Ovary (tissue), 9 donors: ENCODE data around the gene DNTT. TPM values are rescaled to one million over a fixed set of nuclear protein-coding genes. Genes with fewer than 3 reads are reported as not detected.

Experiments
- DNase-seq, 5 donors: peaks; one replicate each; pipeline ENCODE4 v3.0.0-alpha.2; 2019 to 2020
- H3K27ac ChIP-seq, 2 donors: fragments of 200-600 bp; one replicate each; pipeline versions ENCODE4 v1.5.1 to v1.8.0; 2019 to 2022
- H3K27me3 ChIP-seq: fragments of 200-600 bp; one replicate; pipeline ENCODE4 v1.8.0; 2022
- H3K36me3 ChIP-seq: fragments of 200-600 bp; sonication (generic); one replicate; pipeline ENCODE4 v1.5.1; 2019
- H3K4me1 ChIP-seq: one replicate; pipeline ENCODE4 v1.8.1; 2013; ENCODE audit warnings: mild to moderate bottlenecking, moderate library complexity; ENCODE audit not compliant: insufficient read depth
- H3K4me3 ChIP-seq: fragments of 200-600 bp; sonication (generic); one replicate; pipeline ENCODE4 v1.5.1; 2017
- H3K9me3 ChIP-seq, 2 donors: fragments of 200-600 bp in 1 of 2; sonication (generic) in 1 of 2; one replicate each; pipeline versions ENCODE4 v1.5.1 to v1.8.1; 2013 to 2019; ENCODE audit warnings: mild to moderate bottlenecking in 1 of 2, moderate library complexity in 1 of 2
- EP300 ChIP-seq: sonication (generic); formaldehyde crosslinking; IDR thresholded peaks from one replicate; pipeline ENCODE4 v1.6.1; 2017; ENCODE audit warnings: antibody characterized with exemption
- POLR2A ChIP-seq: fragments of 450-650 bp; IDR thresholded peaks from one replicate; pipeline ENCODE4 v1.6.1; 2017; ENCODE audit warnings: antibody characterized with exemption, mild to moderate bottlenecking, moderate library complexity
- WGBS, 3 donors: extraction: QIAGEN DNeasy Blood & Tissue Kit in 1 of 3; methylation state at CpG; one replicate each; pipeline versions ENCODE4 v1.1.5 to v1.1.7; 2013 to 2017; 5-methylcytosine and 5-hydroxymethylcytosine counted together
- intact Hi-C, 4 donors: fragments of 100-400 bp; cut with DNase I; formaldehyde crosslinking; loops; one replicate each; pipeline versions ENCODE4 v1.11.0 to v1.15.1; 2022 to 2023
- polyA plus RNA-seq, 2 donors: library from polyadenylated mRNA; stranded (reverse); fragments of 200-250 nt in 1 of 2; fragments of 350-450 nt in 1 of 2; fragmentation: Illumina TruSeq in 1 of 2; extraction: RNeasy Lipid Tissue Mini Kit (QIAGEN cat#74804) in 1 of 2; gene quantifications; one replicate each; pipeline ENCODE4 v1.2.3, GENCODE V29; 2013 to 2014
- total RNA-seq, 7 donors: library from RNA; depleted of rRNA in 2 of 7; stranded (reverse); fragments of >200 nt in 2 of 7; fragmentation: NEBNext Ultra II Directional in 3 of 7; extraction: Animal tissue kit (Norgen Biotek cat#: 25700) in 3 of 7; gene quantifications; one replicate each; pipeline versions ENCODE4 v1.1.0 to v1.2.4, GENCODE V29; 2016 to 2023
- TF ChIP-seq, protein P1 (sequence below), 3 donors: fragments of 450-650 bp in 2 of 3; fragments of 200-600 bp in 1 of 3; IDR thresholded peaks; one replicate each; pipeline versions ENCODE4 v1.5.1 to v1.8.0; 2016 to 2022; ENCODE audit warnings: antibody characterized with exemption in 3 of 3, mild to moderate bottlenecking in 1 of 3
- donor health status: DM: no; HTN: no; CAD: no; lungs with moderate emphysema.
- donor health status: DM: no; HTN: no; CAD: no.
- donor health status: Bipolar disorder and iron deficiency.
- donor health status: DM: yes; HTN: yes; CAD: no.
- donor health status: DM: no; HTN: no; CAD: no.
- donor health status: DM: yes; HTN: yes; CAD: no.

The DNTT gene
- total and polyA plus RNA-seq, 9 donors = not detected

DNA sequence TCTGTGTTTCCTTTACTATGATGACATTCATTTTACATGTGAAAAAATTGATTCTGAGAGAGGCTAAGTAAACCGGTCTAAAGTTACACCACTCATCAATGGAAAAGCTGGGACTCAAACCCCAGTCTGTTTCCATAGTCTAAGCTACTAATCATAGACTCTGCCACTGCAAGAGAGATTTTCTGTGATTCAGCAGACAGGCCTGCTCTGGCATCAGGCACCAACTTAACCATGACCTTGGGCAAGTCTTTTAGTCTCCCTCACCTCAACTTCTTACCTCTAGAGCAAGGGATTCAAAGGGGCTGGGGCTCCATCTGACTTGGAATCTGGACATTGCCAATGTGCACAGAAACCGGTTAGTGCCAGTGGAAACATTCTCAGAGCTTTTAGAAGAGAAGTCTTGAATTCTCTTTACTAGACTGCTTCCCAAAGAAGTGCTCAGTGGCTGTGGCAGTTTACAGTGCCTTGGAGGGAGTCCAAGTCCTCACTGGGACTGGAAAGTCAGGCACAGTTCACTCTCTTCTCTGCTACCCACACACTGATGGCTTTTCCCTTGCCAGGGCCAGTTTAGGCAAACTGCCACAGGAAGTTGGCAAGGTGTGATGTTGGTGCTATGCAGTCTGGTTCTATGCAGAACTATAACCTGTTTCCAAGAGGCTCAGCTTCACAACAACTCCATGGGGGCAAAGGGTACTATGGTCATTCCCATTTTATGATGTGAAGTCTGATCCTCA, 28.4 kb upstream of the DNTT start:
- intact Hi-C loops = no loop called here
- 74 to 84% (median 84%) methylated on average over 2 of the region's 2 CpGs for WGBS, 3 donors
- H3K36me3 ChIP-seq = no peaks in the 10 kb centered on the region
- H3K9me3 ChIP-seq = no peaks in the 10 kb centered on the region
- no peak for TF ChIP-seq EP300
- TF ChIP-seq, protein P1, sequence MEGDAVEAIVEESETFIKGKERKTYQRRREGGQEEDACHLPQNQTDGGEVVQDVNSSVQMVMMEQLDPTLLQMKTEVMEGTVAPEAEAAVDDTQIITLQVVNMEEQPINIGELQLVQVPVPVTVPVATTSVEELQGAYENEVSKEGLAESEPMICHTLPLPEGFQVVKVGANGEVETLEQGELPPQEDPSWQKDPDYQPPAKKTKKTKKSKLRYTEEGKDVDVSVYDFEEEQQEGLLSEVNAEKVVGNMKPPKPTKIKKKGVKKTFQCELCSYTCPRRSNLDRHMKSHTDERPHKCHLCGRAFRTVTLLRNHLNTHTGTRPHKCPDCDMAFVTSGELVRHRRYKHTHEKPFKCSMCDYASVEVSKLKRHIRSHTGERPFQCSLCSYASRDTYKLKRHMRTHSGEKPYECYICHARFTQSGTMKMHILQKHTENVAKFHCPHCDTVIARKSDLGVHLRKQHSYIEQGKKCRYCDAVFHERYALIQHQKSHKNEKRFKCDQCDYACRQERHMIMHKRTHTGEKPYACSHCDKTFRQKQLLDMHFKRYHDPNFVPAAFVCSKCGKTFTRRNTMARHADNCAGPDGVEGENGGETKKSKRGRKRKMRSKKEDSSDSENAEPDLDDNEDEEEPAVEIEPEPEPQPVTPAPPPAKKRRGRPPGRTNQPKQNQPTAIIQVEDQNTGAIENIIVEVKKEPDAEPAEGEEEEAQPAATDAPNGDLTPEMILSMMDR (IDR thresholded peaks at IDR 0.05) = no peak
- TF ChIP-seq POLR2A = no peak
- no peak for DNase-seq
- no peak overlapping the region for H3K4me3 ChIP-seq
- H3K27ac ChIP-seq = no peak overlapping the region
- H3K27me3 ChIP-seq = no peaks in the 10 kb centered on the region
- no peaks in the 10 kb centered on the region for H3K4me1 ChIP-seq

- no peaks in the 10 kb centered on the region for H3K9me3 ChIP-seq
- TF ChIP-seq EP300 = no peak
- TF ChIP-seq, protein P1 (IDR thresholded peaks at IDR 0.05) = no peak
- no peaks in the 10 kb centered on the region for H3K4me1 ChIP-seq
- DNase-seq = no peak
- intact Hi-C loops = no loop called here
- H3K27me3 ChIP-seq = no peaks in the 10 kb centered on the region
- H3K36me3 ChIP-seq = no peaks in the 10 kb centered on the region
- 82 to 93% (median 84%) methylated on average over 6 of the region's 6 CpGs for WGBS, 3 donors
- H3K27ac ChIP-seq = no peak overlapping the region
- H3K4me3 ChIP-seq = no peak overlapping the region
Measured at GRCh38 chr10:96276426-96276825, 27.8 kb upstream of the DNTT start.

DNA sequence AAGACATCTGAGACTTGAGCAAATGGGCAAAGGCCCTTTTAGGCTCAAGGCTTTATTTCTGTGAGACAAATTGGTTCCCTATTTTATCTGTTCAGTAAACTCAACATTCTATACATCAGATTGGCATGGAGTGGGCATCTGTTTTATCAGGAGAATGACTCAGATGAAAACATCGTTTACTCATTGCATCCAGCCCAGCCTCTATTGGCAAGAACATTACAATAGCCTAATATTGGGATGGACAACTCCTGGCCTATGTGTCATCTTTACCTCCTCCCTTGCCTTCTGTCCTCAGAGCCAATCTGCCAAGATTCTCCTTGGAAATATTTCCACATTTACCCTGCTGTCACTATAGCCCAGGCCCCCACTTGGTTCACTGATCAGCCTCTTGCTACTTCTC, 27.4 kb upstream of the DNTT start:
- Histone ChIP-seq H3K9me3 (no peaks in the 10 kb centered on the region), H3K4me3 (no peak overlapping the region), H3K27ac (no peak overlapping the region), H3K36me3 (no peaks in the 10 kb centered on the region), H3K27me3 (no peaks in the 10 kb centered on the region), H3K4me1 (no peaks in the 10 kb centered on the region)
- TF ChIP-seq POLR2A (no peak), EP300 (no peak)
- TF ChIP-seq, protein P1 (IDR thresholded peaks at IDR 0.05) = no peak
- 67 to 83% (median 69%) methylated on average over 1 of the region's 1 CpG for WGBS, 3 donors
- no peak for DNase-seq
- intact Hi-C loops = no loop called here

DNA sequence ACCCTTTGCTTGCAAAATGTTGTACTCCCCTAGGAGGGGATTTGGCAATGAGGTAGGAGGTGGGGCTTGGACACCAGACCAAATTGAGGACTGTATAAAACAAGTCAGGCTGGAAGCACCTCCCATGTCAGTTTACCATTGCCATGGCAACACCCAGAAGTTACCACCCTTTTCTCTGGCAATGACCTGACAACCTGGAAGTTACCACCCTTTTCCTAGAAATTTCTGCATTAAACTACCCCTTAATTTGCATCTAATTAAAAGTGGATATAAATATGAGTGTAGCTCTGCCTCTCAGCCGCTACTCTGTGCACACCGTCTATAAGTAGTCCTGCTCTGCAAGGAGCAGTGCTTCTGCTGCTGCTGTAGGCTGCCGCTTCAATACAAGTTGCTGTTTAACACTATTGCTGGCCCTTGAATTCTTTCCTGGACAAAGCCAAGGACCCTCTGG, 25.0 kb upstream of the DNTT start:
- no peak overlapping the region for H3K4me3 ChIP-seq
- H3K27ac ChIP-seq = no peak overlapping the region
- intact Hi-C loops = no loop called here
- H3K27me3 ChIP-seq = no peaks in the 10 kb centered on the region
- H3K4me1 ChIP-seq = no peaks in the 10 kb centered on the region
- WGBS, 3 donors = 79 to 84% (median 83%) methylated on average over 3 of the region's 3 CpGs
- no peak for TF ChIP-seq POLR2A
- TF ChIP-seq, protein P1 (IDR thresholded peaks at IDR 0.05) = no peak
- no peak for TF ChIP-seq EP300
- DNase-seq = no peak
- H3K36me3 ChIP-seq = no peaks in the 10 kb centered on the region
- H3K9me3 ChIP-seq = no peaks in the 10 kb centered on the region
